Endodermal cell (in vitro differentiated cells): ENCODE data around the gene ANXA4. TPM values are rescaled to one million over a fixed set of nuclear protein-coding genes. Genes with fewer than 3 reads are reported as not detected.
A peak's percentile ranks its signal among the peaks of the same experiment; 100 is the strongest.
"Not testable (repeated sequence)": the region's sequence is repeated elsewhere in the genome, so short reads cannot be mapped to it uniquely, and the experiment has no call there.

Source experiments
- DNase-seq: peaks from one replicate; pipeline ENCODE4 v3.0.0-alpha.2; 2017
- H3K27ac ChIP-seq: 2 replicates; pipeline ENCODE4 v1.5.1; 2013; ENCODE audit warnings: mild to moderate bottlenecking, low read depth, low read length, moderate library complexity
- H3K27me3 ChIP-seq: 2 replicates; pipeline ENCODE4 v1.6.1; 2013; ENCODE audit warnings: mild to moderate bottlenecking, low read length, moderate library complexity; ENCODE audit not compliant: insufficient read depth, control insufficient read depth, poor library complexity, severe bottlenecking
- H3K36me3 ChIP-seq: 2 replicates; pipeline ENCODE4 v1.7.0; 2013; ENCODE audit warnings: mild to moderate bottlenecking, low read length, moderate library complexity; ENCODE audit not compliant: control insufficient read depth, insufficient read depth
- H3K4me1 ChIP-seq: one replicate; pipeline ENCODE4 v1.7.0; 2013; ENCODE audit warnings: low read length; ENCODE audit not compliant: control insufficient read depth, insufficient read depth
- H3K4me3 ChIP-seq: 2 replicates; pipeline ENCODE4 v1.5.1; 2013; ENCODE audit warnings: mild to moderate bottlenecking, low read length, moderate library complexity
- H3K9ac ChIP-seq: 2 replicates; pipeline ENCODE4 v1.6.1; 2013; ENCODE audit warnings: mild to moderate bottlenecking, low read length, moderate library complexity; ENCODE audit not compliant: poor library complexity, severe bottlenecking; ENCODE audit errors: extremely low read depth
- H3K9me3 ChIP-seq: 2 replicates; pipeline ENCODE4 v1.6.1; 2013; ENCODE audit warnings: mild to moderate bottlenecking, low read length, moderate library complexity; ENCODE audit not compliant: control insufficient read depth
- H3K27ac Mint-ChIP-seq: 2 replicates; pipeline ENCODE4 v1.8.0; 2020; ENCODE audit warnings: mixed read lengths
- H3K27me3 Mint-ChIP-seq: 2 replicates; pipeline ENCODE4 v1.8.0; 2021; ENCODE audit warnings: mild to moderate bottlenecking, mixed read lengths; ENCODE audit not compliant: insufficient read depth
- H3K36me3 Mint-ChIP-seq: 2 replicates; pipeline ENCODE4 v1.8.0; 2020; ENCODE audit warnings: low read depth, mixed read lengths
- H3K4me1 Mint-ChIP-seq: 2 replicates; pipeline ENCODE4 v1.8.0; 2020; ENCODE audit warnings: mixed read lengths
- H3K4me3 Mint-ChIP-seq: 2 replicates; pipeline ENCODE4 v1.8.0; 2020; ENCODE audit warnings: mild to moderate bottlenecking, moderate library complexity, mixed read lengths
- H3K9me3 Mint-ChIP-seq: 2 replicates; pipeline ENCODE4 v1.8.0; 2020; ENCODE audit warnings: mild to moderate bottlenecking, mixed read lengths
- WGBS, 2 experiments: methylation state at CpG; one replicate each; pipeline versions ENCODE4 v1.1.5 to v1.1.7; 2013; ENCODE audit warnings: missing lambda C conversion rate in 2 of 2, mixed read lengths in 1 of 2; ENCODE audit not compliant: insufficient coverage in 1 of 2, insufficient read length in 1 of 2; 5-methylcytosine and 5-hydroxymethylcytosine counted together
- total RNA-seq, 2 donors: library from RNA; stranded (reverse); fragmentation: NEBNext Ultra II Directional in 1 of 2; extraction: Animal tissue kit (Norgen Biotek cat#: 25700) in 1 of 2; gene quantifications; 2 replicates in 1 of 2; 3 replicates in 1 of 2; pipeline ENCODE4 v1.2.1, GENCODE V29; 2021
- TF ChIP-seq, protein P1 (sequence below): fragments of 200-600 bp; sonication (generic); conservative IDR thresholded peaks from 2 replicates; pipeline ENCODE4 v1.5.0; 2021; ENCODE audit warnings: antibody characterized with exemption, mild to moderate bottlenecking

The ANXA4 gene
- total RNA-seq, 2 donors from 2014 or later, result 18.0 to 21.4 TPM

- peaks cover 9% of the 10 kb centered on the region for H3K4me1 Mint-ChIP-seq
- peak overlapping the region; percentile 97 for H3K27ac Mint-ChIP-seq
- H3K27me3 ChIP-seq, result no peaks in the 10 kb centered on the region
- no peaks in the 10 kb centered on the region for H3K4me1 ChIP-seq
- H3K27ac ChIP-seq, result peak overlapping the region; percentile 92
- no peaks in the 10 kb centered on the region for H3K27me3 Mint-ChIP-seq
- no peaks in the 10 kb centered on the region for H3K9me3 Mint-ChIP-seq
- no peaks in the 10 kb centered on the region for H3K9me3 ChIP-seq
- H3K4me3 Mint-ChIP-seq, result peak overlapping the region; percentile 85
- H3K4me3 ChIP-seq, result peak overlapping the region; percentile 83
- H3K36me3 ChIP-seq, result peaks cover 6% of the 10 kb centered on the region
- H3K36me3 Mint-ChIP-seq, result peaks cover 10% of the 10 kb centered on the region
- WGBS, 2 experiments, result 12 to 26% methylated on average over 6 to 7 of the region's 7 CpGs
- TF ChIP-seq, protein P1, sequence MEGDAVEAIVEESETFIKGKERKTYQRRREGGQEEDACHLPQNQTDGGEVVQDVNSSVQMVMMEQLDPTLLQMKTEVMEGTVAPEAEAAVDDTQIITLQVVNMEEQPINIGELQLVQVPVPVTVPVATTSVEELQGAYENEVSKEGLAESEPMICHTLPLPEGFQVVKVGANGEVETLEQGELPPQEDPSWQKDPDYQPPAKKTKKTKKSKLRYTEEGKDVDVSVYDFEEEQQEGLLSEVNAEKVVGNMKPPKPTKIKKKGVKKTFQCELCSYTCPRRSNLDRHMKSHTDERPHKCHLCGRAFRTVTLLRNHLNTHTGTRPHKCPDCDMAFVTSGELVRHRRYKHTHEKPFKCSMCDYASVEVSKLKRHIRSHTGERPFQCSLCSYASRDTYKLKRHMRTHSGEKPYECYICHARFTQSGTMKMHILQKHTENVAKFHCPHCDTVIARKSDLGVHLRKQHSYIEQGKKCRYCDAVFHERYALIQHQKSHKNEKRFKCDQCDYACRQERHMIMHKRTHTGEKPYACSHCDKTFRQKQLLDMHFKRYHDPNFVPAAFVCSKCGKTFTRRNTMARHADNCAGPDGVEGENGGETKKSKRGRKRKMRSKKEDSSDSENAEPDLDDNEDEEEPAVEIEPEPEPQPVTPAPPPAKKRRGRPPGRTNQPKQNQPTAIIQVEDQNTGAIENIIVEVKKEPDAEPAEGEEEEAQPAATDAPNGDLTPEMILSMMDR, result no peak
- H3K9ac ChIP-seq, result peak overlapping the region; percentile 88
- DNase-seq, result no peak
Measured at GRCh38 chr2:69828938-69829255, 87.0 kb downstream of the ANXA4 start.

GRCh38 chr2:69829256-69830044, 87.5 kb downstream of the ANXA4 start, which contains the start of gene GMCL1:
TSS of gene GMCL1 (plus strand) at chr2:69829660. CDS start at chr2:69829893, 233 bp downstream.
- Mint-ChIP-seq H3K4me3 (peak within 1 kb of the TSS; percentile 85), H3K27me3 (no peaks in the 10 kb centered on the region), H3K9me3 (no peaks in the 10 kb centered on the region), H3K27ac (peak within 1 kb of the TSS; percentile 97), H3K36me3 (peaks cover 10% of the 10 kb centered on the region), H3K4me1 (peaks cover 12% of the 10 kb centered on the region)
- no peaks in the 10 kb centered on the region for H3K27me3 ChIP-seq
- DNase-seq, result peak; percentile 99
- no peaks in the 10 kb centered on the region for H3K9me3 ChIP-seq
- H3K27ac ChIP-seq, result peak within 1 kb of the TSS; percentile 92
- H3K4me3 ChIP-seq, result peak within 1 kb of the TSS; percentile 83
- 0 to 1% methylated on average over 38 to 74 of the region's 74 CpGs for WGBS, 2 experiments
- no peaks in the 10 kb centered on the region for H3K4me1 ChIP-seq
- H3K36me3 ChIP-seq, result peaks cover 6% of the 10 kb centered on the region
- H3K9ac ChIP-seq, result peak within 1 kb of the TSS; percentile 88
- TF ChIP-seq, protein P1, result no peak

DNA sequence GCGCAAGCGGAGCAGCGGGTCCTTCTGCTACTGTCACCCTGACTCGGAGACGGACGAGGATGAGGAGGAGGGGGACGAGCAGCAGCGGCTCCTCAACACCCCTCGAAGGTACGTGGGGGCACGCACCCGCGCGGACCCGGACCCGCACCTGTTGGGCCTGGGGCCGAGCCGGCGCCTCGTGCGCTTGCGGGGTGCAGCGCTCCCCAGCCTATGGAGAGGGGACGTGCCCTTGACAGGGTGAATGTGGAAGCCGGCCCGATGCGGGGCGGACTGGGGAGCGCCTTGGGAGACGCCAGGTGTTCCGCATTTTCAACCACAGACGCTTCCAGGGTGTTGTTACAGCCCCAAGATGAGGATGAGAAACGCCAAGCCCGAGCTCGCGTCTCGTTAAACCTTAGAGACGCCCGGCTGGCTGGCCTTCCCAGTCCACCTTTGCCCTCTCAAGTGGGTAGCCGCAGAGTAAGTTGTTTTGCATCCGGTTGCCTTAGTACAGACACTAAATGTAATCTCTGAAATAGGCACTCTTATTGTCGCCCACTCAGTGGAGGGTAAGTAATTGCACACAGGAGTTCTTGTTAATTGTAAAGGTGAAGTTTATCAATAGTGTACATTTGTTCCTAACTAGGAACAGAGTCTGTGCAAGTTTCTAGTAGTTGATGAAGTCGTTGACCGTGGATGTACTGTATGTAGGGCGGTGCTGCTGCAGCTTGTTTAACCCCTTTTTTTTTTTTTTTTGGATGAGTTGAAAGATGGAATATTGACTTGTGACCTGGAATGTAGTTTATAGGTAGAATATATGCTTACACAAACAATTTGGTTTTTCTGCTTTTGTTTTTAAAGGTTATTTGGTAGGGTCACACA, 88.3 kb downstream of the ANXA4 start:
- Histone ChIP-seq H3K4me1 (no peaks in the 10 kb centered on the region), H3K9ac (peak overlapping the region; percentile 67), H3K27ac (peak overlapping the region; percentile 32), H3K27me3 (no peaks in the 10 kb centered on the region), H3K9me3 (no peaks in the 10 kb centered on the region), H3K36me3 (peaks cover 6% of the 10 kb centered on the region), H3K4me3 (peak overlapping the region; percentile 83)
- Mint-ChIP-seq H3K27ac (peak overlapping the region; percentile 26), H3K9me3 (no peaks in the 10 kb centered on the region), H3K4me3 (peak overlapping the region; percentile 85), H3K27me3 (no peaks in the 10 kb centered on the region), H3K36me3 (peaks cover 10% of the 10 kb centered on the region), H3K4me1 (peaks cover 13% of the 10 kb centered on the region)
- WGBS, 2 experiments, result 4% methylated on average over 12 to 45 of the region's 45 CpGs
- peak; percentile 76 for DNase-seq
- TF ChIP-seq, protein P1, result no peak

DNA sequence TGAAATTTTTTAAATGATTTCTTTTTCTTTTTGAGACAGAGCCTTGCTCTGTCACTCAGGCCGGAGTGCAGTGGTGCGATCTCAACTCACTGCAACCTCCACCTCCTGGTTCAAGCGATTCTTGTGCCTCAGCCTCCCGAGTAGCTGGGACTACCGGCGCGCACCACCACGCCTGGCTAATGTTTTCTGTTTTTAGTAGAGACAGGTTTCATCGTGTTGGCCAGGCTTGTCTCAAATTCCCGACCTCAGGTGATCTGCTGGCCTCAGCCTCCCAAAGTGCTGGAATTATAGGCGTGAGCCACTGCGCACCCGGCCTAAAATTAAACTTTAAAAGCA, 88.9 kb downstream of the ANXA4 start:
- not testable (repeated sequence) for H3K27me3 Mint-ChIP-seq, H3K4me1 ChIP-seq, H3K27me3 ChIP-seq, H3K27ac ChIP-seq, DNase-seq, H3K9me3 ChIP-seq, H3K27ac Mint-ChIP-seq, H3K36me3 ChIP-seq, H3K9me3 Mint-ChIP-seq
- 89 to 95% methylated on average over 10 to 13 of the region's 13 CpGs for WGBS, 2 experiments
- H3K4me3 ChIP-seq, result peak overlapping the region; percentile 83
- H3K4me3 Mint-ChIP-seq, result peak overlapping the region; percentile 85
- H3K36me3 Mint-ChIP-seq, result peaks cover 10% of the 10 kb centered on the region
- H3K9ac ChIP-seq, result peak overlapping the region; percentile 67
- H3K4me1 Mint-ChIP-seq, result peaks cover 19% of the 10 kb centered on the region
